ENCODE measurements around the gene FBRSL1.
"Not testable (repeated sequence)": the region's sequence is repeated elsewhere in the genome, so short reads cannot be mapped to it uniquely, and the experiment has no call there.

FBRSL1 gene

DNA sequence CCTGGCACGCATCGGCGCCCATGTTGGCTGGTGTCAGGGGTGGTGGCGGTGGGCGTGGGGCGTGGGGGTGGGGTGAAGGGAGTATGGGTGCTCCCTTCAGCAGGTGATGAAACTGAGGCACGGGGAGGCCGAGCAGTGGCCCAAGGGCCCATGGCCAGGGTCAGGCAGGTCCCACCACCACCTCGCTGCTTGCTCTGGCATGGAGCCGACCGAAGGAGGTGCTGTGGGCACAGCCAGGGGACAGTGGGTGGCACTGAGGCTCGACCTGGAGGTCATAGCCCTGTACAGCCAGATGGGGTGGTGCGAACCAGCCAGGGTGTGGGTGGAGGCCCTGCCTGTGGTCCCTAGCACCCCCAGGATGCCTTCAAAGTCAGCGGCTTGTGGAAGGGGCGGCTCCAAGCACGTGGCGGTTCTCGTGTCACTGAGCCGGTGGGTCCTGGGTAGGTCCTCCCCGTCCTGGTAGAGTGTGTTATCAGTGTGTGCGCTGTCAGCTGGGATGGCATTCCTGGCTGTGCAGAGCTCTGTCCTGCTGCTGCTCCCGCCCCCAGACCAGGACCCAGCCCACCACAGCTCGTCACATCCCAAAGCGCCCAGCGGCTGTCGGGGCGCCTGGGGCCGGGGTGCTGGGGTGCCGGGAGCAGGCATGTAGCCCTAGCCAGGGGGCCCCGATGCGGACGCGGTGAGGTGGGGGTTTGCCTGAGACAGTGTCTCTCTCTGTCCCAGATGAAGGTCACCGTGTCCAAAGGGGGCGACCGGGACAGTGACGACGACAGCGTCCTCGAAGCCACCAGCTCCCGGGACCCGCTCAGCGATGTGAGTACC, 35.3 kb downstream of the FBRSL1 start:
- no peak for DNase-seq (ENCODE audit: low read depth in 2 of 2)

DNA sequence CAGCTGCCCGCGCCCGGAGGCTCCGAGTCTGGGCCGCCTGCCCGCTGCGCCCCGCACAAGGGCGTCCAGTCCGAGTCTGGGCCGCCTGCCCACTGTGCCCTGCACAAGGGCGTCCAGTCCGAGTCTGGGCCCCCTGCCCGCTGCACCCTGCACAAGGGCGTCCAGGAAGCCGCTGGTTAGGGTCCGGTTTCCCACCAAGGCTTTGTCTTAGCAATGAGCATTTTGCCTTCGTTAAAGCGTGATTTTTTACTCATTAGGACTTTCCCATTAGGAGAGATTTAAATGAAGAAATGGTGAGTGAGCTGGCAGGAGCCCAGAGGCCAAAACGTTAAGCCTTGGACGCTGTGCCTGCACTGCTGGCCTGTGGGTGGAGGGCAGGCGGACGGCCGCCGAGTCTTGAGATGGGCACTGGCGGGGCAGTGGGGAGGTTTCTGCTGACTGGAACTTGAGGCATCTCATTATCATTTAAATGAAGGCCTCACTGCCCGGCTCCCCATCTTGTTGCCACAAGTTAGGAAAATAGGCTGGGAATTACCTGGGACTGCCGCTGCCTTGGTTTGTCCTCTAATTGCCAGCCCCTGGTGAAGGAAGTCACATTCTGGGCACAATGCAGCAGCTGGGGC, 36.0 kb downstream of the FBRSL1 start:
- DNase-seq (ENCODE audit: low read depth in 2 of 2) = no peak

DNA sequence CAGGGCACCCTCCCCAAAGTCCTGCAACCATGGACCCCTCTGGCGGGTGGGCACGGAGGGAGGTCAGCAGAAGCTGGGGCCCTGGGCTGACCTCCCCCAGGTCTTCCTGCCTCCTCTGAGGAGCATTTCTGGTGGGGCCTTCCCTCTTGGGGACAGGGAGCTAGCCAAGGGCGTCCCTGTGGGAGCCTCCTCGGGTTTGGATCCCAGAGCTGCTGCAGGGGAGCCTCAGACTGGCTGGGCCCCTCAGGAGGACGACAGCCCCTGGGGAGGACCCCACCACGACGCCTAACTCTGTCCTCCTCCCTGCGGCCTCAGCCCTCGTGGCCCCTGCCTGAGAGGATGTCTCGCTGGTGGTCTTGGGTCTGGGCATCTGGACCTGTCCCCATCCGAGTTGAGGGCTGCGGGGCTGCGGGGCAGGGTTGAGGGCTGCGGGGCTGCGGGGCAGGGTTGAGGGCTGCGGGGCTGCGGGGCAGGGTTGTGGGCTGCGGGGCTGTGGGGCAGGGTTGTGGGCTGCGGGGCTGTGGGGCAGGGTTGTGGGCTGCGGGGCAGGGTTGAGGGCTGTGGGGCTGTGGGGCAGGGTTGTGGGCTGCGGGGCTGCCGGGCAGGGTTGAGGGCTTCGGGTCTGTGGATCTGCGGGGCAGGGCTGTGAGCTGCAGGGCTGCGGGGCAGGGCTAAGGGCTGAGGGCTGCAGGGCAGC, 37.4 kb downstream of the FBRSL1 start:
- DNase-seq (ENCODE audit: low read depth in 2 of 2) = no peak

DNA sequence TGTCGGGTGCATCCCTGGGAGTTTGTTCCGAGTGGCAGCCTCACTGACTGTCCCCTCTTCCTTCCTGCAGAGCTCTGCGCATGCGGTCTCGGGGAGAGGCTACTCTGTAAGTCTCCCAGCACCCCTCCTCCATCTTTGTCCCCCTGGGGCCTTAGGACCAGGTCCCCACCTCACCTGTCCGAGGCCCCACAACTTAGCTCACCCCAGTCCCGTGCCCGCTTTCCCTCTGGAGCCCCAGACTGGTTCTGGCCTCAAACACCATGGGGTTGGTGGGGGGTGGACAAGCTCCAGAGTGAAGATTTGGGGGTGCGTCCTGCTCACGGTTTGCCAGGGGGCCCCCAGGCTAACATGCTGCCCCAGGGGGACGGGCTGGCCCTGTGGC, 37.9 kb downstream of the FBRSL1 start:
- no peak for DNase-seq (ENCODE audit: low read depth in 2 of 2)

DNA sequence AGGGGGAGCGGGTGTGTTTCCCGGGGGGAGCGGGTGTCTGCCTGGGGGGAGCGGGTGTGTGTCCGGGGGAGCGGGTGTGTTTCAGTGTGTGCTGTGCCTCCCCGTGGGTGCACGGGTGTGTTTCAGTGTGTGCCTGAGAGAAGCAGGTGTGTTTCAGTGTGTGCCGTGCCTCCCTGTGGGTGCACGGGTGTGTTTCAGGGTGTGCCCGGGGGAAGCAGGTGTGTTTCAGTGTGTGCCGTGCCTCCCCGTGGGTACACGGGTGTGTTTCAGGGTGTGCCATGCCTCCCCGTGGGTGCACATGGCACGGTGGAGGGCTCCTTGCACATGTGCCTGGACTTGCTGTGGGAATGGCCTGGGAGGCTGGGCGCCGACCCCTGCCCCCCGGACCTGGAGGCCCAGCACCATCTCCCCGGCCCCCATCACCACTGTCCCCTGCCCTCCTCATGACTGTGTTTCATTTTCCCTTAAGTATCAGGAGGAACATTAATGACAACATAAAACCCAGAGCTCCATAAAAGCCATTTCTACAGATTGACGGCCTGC, 38.7 kb downstream of the FBRSL1 start:
- DNase-seq (ENCODE audit: low read depth in 2 of 2) = no peak

DNA sequence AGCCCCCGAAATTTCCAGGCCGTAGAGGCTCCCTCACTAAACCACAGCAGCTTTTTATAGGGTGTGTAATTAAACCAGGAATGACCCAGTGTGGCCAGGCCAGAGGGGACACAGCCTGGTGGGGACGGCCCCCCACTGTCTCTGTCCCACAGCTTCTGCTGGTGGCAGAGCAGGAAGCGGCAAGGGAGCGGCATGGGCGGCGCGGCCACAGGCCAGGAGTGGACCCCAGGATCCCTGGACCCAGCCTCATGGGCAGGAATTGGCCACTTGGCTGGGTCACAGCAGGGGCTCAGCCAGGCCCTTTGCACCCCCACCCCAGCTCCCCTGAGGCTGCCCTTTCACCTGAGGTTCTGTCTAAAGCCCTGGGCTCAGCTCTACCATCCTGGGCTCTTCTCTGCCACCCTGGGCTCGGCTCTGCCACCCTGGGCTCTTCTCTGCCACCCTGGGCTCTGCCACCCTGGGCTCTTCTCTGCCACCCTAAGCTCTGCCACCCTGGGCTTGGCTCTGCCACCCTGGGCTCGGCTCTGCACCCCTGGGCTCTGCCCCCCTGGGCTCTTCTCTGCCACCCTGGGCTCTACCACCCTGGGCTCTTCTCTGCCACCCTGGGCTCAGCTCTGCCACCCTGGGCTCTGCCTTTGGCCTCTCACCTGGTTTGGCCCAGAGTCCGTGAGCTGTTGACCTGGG, 39.3 kb downstream of the FBRSL1 start:
- DNase-seq (ENCODE audit: low read depth in 2 of 2) = no peak

DNA sequence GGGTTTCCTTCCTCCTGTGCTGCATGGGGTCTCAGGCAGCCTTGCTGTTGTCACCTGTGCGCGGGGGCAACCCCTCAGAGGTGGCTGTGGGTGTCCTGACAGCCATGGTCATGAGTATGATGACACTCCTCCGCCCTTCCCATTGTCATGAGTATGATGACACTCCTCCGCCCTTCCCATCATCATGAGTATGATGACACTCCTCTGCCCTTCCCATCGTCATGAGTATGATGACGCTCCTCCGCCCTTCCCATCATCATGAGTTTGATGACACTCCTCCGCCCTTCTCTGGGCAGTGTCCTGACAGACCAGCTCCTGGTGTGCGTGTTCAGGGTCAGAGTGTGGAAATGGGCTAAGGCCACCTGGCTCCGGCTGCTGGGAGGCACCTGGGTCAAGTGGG, 40.0 kb downstream of the FBRSL1 start:
- DNase-seq (ENCODE audit: low read depth in 2 of 2) = no peak

DNA sequence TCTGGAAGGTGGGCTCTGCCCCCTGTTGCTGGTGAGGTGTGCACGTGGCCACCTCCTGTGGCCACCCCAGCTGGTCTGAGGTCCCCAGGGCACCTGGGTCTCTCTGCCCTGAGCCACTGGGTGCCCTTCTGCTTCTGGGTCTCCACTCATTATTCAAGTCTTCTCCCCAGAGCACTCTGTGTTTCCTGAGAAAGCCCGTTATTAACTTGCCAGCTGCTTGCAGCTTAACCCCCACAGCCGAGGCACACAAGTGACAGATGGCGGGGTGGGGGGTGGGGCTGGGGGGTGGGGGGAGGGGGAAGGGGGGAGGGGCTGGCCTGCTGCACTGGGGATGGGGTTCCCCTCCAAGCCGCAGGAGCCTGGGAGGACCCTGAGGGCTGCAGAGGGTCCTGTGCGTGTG, 40.5 kb downstream of the FBRSL1 start:
- DNase-seq (ENCODE audit: low read depth in 2 of 2) = no peak

DNA sequence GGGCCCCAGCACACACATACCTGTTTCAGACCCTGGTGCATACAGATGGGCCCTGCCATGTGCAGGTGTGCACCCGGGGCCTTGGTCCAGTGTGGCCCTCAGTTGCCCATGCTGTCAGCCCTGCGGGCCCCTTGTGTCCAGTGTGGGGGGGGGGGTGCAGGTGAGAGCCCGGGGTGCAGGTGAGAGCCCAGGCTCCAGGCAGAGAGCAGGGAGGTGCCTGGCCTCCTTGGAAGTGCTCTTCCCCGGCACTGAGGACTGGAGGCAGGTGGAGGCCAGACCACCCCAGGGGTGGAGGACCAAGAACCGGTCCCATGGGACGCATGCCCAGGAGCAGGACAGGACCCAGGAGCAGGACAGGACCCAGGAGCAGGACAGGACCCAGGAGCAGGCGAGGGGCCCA, 40.9 kb downstream of the FBRSL1 start:
- DNase-seq (ENCODE audit: low read depth in 2 of 2) = no peak

DNA sequence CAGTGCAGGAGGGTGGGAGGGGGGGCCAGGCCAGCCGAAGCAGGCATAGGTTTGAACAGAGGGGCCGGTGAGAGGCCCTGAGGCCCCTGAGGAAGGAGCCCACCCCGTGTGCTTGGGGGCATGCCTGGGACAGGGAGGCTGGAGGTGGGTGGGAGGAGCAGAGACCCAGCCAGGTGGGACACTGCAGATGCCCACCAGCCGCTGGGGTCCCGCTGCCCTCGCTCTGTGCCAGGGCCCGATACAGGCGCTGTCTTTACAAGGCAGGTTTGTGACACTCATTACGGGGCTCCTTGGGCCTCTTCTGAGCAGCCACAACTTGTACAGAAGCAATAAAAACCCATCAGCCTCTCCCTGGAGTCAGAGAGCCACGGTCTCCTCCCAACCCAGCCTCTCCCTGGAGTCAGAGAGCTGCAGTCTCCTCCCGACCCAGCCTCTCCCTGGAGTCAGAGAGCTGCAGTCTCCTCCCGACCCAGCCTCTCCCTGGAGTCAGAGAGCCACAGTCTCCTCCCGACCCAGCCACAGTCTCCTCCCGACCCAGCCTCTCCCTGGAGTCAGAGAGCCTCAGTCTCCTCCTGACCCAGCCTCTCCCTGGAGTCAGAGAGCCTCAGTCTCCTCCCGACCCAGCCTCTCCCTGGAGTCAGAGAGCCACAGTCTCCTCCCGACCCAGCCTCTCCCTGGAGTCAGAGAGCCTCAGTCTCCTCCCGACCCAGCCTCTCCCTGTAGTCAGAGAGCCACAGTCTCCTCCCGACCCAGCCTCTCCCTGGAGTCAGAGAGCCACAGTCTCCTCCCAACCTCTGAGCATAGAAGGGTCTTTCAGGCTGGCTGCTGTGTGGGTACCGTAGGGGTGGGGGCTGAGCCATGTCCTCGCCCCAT, 43.0 kb downstream of the FBRSL1 start:
- not testable (repeated sequence) for DNase-seq (ENCODE audit: low read depth in 2 of 2)

DNA sequence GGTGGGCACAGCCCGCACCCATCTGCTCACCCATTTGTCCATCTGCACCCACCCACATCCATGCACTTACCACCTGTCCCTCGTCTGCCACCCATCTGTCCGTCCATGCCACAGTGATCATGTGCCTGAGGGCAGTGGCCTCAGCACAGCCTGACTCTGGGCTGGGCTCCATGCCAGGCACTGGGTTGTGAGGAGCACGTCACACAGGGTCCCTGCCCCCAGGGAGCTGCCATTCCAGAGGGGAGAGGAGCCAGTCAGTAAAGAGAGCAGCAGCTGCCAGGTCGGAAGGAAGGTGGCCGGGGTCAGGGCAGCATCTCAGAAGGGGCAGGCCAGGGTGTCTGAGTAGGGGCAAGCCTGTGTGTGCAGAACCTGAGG, 43.6 kb downstream of the FBRSL1 start:
- DNase-seq (ENCODE audit: low read depth in 2 of 2) = no peak

DNA sequence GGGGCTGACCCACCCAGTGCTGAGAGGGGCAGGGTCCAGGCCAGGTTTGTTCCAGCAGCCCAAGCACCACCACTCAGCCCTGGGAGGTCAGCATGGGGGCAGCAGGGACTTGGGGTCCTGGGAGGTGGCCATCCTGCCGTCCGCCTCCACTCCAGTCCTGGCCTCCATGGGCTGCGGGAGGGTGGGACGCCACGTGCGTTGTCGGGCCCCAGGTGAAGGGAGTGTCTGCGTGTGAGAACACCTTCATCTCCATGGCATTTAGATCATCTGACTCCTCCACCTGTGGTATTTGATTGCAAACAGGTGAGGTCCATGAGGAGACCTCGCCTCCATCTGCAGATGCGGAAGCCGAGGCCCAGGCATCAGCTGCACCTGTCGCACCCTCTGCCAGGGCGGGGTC, 44.1 kb downstream of the FBRSL1 start:
- DNase-seq (ENCODE audit: low read depth in 2 of 2) = no peak

DNA sequence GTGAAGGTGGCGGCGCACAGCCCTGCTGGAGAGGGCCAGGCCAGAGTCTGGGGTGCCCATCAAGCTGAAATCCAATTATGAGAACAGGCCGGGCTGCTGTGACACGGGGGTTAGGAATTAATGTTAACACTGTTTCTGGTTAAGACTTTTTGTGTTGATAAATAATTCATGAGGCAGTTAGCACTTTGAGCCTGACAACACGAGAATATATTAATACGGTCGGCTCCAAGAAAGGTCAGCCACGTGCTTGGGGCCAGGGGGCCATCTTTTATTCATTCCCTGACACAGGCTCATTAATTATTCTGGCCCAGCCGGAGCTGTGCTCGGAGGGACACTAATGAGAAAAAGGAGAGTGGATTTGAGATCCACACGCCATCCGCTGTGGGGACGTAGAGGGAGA, 45.1 kb downstream of the FBRSL1 start:
- no peak for DNase-seq (ENCODE audit: low read depth in 2 of 2)

DNA sequence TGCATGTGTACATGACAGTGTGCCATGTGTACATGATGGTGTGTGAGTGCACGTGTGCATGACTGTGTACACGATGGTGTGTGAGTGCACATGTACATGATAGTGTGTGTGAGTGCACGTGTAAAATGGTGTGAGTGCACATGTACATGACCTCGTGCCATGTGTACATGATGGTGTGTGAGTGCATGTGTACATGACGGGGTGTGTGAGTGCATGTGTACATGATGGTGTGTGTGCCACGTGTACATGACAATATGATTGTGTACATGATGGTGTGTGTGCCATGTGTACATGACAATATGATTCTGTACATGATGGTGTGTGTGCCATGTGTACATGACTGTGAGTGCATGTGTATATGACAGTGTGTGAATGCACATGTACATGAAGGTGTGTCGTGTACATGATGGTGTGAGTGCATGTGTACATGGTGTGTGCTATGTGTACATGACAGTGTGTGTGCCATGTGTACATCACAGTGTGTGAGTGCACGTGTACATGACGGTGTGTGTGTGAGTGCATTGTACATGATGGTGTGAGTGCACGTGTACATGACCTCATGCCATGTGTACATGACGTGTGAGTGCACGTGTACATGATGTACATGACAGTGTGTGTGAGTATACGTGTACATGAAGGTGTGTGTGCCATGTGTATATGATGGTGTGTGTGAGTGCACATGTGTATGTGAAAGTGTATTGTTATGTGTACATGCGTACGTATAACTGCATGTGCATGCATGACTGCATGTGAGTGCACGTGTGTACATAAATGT, 46.3 kb downstream of the FBRSL1 start:
- no peak for DNase-seq (ENCODE audit: low read depth in 2 of 2)

DNA sequence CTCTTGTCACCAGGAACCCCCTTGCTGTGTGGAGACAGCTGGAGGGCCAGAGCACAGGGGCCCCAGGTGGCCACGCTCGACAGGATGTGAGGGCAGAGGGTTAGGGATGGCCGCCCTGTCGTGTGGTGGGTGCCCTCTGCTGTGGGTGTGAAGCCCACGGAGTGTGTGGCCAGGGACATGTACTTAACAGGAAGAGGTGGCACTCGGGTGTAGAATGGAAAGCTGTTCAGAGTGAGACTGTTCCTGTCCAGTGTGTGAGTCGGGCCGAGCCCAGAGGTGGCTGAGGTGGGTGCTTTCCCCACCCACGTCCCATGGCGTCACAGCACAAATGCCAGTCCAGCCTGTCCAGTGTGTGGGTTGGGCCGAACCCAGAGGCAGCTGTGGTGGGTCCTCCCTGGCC, 47.1 kb downstream of the FBRSL1 start:
- DNase-seq (ENCODE audit: low read depth in 2 of 2) = no peak

DNA sequence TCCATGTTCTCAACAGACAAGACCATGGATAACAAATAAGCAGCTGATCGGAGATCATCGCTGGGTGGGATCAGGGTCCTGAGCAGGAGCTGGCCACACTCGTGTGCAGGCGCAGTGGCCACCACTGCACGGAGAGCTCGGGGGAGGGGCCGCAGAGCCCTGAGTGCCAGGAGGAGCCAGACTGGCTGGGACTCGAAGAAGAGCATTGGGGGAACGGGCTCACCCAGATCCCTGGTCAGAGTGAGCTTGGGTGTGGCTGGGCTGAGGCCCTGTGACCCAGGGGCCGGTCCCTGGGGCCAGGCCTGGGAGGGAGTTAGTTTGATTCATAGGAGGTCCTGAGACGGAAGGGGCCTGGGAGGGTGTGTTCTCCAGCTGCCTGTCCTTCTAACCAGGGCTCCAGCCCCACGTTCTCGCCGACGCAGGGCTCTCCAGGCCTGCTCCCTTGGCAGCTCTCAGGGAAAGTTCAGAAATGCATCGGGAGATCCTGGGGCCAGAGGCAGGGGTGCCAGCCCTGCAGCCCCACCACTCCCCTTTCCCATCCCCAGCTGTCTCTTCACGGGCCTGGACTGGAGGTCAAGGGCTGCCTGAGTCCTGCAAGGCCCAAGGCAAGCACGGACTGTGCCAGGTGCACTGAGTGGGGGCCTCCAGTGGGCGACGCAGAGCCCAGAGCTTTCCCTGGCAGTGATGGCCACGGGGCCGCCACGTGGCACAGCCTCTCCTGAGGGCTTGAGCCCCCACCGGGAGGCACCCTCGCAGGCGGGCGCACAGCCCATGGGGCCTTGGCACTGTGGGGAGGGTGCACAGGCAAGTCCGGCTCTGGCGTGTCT, 48.1 kb downstream of the FBRSL1 start:
- DNase-seq (ENCODE audit: low read depth in 2 of 2) = no peak

DNA sequence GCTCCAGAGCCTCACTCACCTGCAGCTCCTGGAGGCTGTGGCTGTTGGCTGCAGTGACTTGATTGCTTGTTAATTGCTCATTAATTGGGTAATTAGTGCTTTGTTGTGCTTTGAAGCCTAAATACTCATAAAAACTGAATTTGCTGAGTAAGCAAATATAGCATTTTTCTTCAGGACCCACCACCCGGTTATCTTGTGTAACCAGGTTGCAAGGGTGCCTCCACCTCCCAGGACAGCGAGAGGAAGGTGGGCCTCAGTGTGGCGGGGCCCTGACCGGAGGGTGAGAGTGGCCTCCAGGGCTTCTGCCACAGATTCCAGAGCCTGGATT, 48.7 kb downstream of the FBRSL1 start:
- no peak for DNase-seq (ENCODE audit: low read depth in 2 of 2)

DNA sequence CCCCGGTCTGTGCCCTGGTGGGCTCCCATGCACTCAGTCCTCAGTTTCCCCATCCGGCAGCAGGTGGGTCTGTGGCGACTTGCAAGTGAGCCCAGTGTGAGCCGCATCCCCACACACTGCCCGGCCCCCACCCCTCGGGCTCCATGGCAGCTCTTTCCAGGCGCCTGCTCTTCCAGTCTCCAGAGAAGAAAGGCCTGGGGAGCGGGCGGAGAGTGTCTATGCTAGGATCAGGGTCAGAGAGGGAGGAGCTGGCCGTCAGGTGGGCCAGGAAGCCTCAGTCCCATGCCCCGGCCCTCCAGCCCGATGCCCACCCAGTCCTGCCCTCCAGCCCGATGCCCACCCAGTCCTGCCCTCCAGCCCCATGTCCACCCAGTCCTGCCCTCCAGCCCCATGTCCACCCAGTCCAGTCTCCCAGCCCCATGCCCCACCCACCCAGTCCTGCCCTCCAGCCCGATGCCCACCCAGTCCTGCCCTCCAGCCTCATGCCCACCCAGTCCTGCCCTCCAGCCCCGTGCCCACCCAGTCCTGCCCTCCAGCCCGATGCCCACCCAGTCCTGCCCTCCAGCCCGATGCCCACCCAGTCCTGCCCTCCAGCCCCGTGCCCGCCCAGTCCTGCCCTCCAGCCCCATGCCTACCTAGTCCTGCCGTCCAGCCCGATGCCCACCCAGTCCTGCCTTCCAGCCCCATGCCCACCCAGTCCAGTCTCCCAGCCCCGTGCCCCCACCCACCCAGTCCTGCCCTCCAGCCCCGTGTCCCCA, 49.2 kb downstream of the FBRSL1 start:
- no peak for DNase-seq (ENCODE audit: low read depth in 2 of 2)

DNA sequence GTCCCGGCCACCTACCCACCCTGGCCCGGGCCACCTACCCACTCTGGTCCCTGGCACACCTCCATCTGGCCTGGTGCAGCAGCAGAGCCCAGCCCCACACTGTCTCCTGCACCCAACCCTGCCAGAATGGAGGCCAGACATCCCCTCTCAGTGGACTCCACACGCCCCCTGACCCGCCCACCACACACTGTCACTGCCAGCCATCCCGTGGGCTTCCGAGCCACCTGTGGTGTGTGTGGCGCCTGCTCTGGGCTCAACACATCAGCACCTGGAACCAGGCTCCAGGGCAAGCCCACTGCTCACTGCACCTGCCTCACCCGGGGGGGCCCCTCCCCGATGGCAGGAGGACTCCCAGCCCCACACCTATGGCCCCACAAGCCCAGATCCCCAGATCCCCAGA, 50.5 kb downstream of the FBRSL1 start:
- no peak for DNase-seq (ENCODE audit: low read depth in 2 of 2)
